Measurements from ENCODE around the gene LRFN5. TPM values are rescaled to one million over a fixed set of nuclear protein-coding genes. Genes with fewer than 3 reads are reported as not detected.

Gene LRFN5
- total and polyA plus RNA-seq, 2 experiments from 2014 or later, result 1.9 to 6.8 TPM

DNA sequence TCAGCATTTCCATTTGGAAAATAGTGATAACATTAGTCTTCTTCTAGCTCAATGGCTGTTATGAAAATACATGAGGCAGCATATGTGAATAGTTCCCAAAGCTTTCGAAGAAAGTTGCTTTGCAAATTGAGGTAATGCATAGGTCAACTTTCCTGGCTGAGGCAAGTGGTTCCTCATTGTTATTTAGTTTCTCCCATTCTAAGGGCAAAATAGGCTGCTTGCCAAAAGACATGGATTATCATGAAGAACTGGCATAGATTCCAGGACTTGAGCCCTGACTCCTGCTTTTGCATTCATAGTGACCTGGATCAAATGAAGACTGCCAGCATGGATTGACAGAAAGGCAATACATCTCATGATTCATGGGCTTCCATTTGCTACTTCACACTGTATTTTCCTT lies 35.7 kb downstream of the LRFN5 start (continued):
- TF ChIP-seq, protein P1, sequence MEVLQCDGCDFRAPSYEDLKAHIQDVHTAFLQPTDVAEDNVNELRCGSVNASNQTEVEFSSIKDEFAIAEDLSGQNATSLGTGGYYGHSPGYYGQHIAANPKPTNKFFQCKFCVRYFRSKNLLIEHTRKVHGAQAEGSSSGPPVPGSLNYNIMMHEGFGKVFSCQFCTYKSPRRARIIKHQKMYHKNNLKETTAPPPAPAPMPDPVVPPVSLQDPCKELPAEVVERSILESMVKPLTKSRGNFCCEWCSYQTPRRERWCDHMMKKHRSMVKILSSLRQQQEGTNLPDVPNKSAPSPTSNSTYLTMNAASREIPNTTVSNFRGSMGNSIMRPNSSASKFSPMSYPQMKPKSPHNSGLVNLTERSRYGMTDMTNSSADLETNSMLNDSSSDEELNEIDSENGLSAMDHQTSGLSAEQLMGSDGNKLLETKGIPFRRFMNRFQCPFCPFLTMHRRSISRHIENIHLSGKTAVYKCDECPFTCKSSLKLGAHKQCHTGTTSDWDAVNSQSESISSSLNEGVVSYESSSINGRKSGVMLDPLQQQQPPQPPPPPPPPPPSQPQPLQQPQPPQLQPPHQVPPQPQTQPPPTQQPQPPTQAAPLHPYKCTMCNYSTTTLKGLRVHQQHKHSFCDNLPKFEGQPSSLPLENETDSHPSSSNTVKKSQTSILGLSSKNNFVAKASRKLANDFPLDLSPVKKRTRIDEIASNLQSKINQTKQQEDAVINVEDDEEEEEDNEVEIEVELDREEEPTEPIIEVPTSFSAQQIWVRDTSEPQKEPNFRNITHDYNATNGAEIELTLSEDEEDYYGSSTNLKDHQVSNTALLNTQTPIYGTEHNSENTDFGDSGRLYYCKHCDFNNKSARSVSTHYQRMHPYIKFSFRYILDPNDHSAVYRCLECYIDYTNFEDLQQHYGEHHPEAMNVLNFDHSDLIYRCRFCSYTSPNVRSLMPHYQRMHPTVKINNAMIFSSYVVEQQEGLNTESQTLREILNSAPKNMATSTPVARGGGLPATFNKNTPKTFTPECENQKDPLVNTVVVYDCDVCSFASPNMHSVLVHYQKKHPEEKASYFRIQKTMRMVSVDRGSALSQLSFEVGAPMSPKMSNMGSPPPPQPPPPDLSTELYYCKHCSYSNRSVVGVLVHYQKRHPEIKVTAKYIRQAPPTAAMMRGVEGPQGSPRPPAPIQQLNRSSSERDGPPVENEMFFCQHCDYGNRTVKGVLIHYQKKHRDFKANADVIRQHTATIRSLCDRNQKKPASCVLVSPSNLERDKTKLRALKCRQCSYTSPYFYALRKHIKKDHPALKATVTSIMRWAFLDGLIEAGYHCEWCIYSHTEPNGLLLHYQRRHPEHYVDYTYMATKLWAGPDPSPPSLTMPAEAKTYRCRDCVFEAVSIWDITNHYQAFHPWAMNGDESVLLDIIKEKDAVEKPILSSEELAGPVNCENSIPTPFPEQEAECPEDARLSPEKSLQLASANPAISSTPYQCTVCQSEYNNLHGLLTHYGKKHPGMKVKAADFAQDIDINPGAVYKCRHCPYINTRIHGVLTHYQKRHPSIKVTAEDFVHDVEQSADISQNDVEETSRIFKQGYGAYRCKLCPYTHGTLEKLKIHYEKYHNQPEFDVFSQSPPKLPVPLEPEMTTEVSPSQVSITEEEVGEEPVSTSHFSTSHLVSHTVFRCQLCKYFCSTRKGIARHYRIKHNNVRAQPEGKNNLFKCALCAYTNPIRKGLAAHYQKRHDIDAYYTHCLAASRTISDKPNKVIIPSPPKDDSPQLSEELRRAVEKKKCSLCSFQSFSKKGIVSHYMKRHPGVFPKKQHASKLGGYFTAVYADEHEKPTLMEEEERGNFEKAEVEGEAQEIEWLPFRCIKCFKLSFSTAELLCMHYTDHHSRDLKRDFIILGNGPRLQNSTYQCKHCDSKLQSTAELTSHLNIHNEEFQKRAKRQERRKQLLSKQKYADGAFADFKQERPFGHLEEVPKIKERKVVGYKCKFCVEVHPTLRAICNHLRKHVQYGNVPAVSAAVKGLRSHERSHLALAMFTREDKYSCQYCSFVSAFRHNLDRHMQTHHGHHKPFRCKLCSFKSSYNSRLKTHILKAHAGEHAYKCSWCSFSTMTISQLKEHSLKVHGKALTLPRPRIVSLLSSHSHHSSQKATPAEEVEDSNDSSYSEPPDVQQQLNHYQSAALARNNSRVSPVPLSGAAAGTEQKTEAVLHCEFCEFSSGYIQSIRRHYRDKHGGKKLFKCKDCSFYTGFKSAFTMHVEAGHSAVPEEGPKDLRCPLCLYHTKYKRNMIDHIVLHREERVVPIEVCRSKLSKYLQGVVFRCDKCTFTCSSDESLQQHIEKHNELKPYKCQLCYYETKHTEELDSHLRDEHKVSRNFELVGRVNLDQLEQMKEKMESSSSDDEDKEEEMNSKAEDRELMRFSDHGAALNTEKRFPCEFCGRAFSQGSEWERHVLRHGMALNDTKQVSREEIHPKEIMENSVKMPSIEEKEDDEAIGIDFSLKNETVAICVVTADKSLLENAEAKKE (CRISPR knock-in tag; IDR thresholded peaks at IDR 0.05), result no peak

DNA sequence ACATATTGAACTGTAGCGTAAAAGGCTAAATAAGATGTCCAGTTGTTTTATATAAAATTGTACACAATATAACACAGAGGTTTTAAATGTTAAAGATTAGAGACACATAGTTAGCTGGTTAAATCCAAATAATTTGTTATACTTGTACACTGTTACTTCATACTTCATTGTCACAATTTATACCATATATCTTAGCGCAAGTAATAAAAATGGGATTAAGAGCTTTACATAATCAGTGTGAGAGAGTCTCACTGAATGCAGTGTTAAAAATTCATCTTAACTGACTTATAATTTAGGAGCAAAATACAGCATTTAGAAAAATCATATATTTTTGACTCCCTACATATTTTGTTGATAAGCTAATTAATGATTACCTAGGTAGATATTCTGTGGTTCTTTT lies 36.1 kb downstream of the LRFN5 start:
- Histone ChIP-seq H4K20me1 (replicated peaks; ENCODE audit: insufficient read depth) (no peaks in the 10 kb centered on the region), H3K4me2 (peak overlapping the region; percentile 16), H3K79me2 (replicated peaks; ENCODE audit: insufficient read depth) (no peaks in the 10 kb centered on the region; the same call in 1 of the 2 replicates), H3K4me1 (ENCODE audit: insufficient read depth) (peaks cover 19% of the 10 kb centered on the region), H3K36me3 (ENCODE audit: insufficient read depth) (no peaks in the 10 kb centered on the region), H3K27me3 (ENCODE audit: insufficient read depth) (no peaks in the 10 kb centered on the region), H3F3A (replicated peaks; ENCODE audit: low read depth) (no peaks in the 10 kb centered on the region), H3K27ac (ENCODE audit: low read depth) (no peak overlapping the region), H3K4me3 (no peak overlapping the region), H3K9me2 (ENCODE audit: insufficient read depth) (no peaks in the 10 kb centered on the region), H2AFZ (no peak overlapping the region)
- peak overlapping the region; percentile 27; the same call in 1 of the 2 replicates for H3K27ac Mint-ChIP-seq
- H3K4me3 Mint-ChIP-seq, result no peak overlapping the region
- DNase-seq (ENCODE audit: low spot score) (no peak), ATAC-seq (no peak)
- no peaks in the 10 kb centered on the region for H3K36me3 Mint-ChIP-seq (ENCODE audit: low read depth)
- H3K4me1 Mint-ChIP-seq, result peaks cover 14% of the 10 kb centered on the region
- H3K9me3 Mint-ChIP-seq, result no peaks in the 10 kb centered on the region
- no peaks in the 10 kb centered on the region for H3K27me3 Mint-ChIP-seq (ENCODE audit: insufficient read depth, low read depth, poor library complexity)
- TF ChIP-seq POLR2AphosphoS5 (IDR thresholded peaks at IDR 0.05; ENCODE audit: low read depth) (no peak), STAT1 (IDR thresholded peaks at IDR 0.05; ENCODE audit: unreplicated experiment) (no peak)

DNA sequence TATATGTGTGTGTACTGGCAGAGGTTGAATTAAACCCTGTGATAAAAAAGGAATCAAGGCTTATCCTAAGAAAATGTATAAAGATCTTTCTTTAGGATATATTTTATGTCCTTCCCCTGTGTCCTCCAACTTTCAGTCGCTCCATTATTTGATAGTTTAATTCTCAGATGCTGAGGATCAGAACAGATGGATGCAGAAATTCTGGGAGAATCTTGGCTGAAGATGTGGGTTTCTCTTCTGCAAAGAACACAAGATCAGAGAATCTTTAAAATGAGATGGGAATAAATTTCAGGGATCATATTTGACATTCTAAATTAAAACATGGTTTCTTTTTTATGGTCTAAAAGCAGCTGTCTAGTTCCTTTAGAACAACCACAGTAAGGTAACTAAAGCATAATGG lies 37.9 kb downstream of the LRFN5 start:
- Histone ChIP-seq H4K20me1 (replicated peaks; ENCODE audit: insufficient read depth) (no peaks in the 10 kb centered on the region), H3K4me2 (no peak overlapping the region), H3K4me1 (ENCODE audit: insufficient read depth) (peaks cover 19% of the 10 kb centered on the region), H3F3A (replicated peaks; ENCODE audit: low read depth) (no peaks in the 10 kb centered on the region), H3K4me3 (no peak overlapping the region), H3K27ac (ENCODE audit: low read depth) (no peak overlapping the region), H3K9me2 (ENCODE audit: insufficient read depth) (no peaks in the 10 kb centered on the region), H3K79me2 (replicated peaks; ENCODE audit: insufficient read depth) (no peaks in the 10 kb centered on the region), H3K36me3 (ENCODE audit: insufficient read depth) (no peaks in the 10 kb centered on the region), H3K27me3 (ENCODE audit: insufficient read depth) (no peaks in the 10 kb centered on the region), H2AFZ (no peak overlapping the region)
- DNase-seq (ENCODE audit: low spot score), result no peak
- Mint-ChIP-seq H3K36me3 (ENCODE audit: low read depth) (no peaks in the 10 kb centered on the region), H3K4me1 (peaks cover 14% of the 10 kb centered on the region), H3K27me3 (ENCODE audit: insufficient read depth, low read depth, poor library complexity) (no peaks in the 10 kb centered on the region), H3K27ac (no peak overlapping the region), H3K4me3 (no peak overlapping the region), H3K9me3 (no peaks in the 10 kb centered on the region)
- no peak for ATAC-seq
- TF ChIP-seq, protein P2, sequence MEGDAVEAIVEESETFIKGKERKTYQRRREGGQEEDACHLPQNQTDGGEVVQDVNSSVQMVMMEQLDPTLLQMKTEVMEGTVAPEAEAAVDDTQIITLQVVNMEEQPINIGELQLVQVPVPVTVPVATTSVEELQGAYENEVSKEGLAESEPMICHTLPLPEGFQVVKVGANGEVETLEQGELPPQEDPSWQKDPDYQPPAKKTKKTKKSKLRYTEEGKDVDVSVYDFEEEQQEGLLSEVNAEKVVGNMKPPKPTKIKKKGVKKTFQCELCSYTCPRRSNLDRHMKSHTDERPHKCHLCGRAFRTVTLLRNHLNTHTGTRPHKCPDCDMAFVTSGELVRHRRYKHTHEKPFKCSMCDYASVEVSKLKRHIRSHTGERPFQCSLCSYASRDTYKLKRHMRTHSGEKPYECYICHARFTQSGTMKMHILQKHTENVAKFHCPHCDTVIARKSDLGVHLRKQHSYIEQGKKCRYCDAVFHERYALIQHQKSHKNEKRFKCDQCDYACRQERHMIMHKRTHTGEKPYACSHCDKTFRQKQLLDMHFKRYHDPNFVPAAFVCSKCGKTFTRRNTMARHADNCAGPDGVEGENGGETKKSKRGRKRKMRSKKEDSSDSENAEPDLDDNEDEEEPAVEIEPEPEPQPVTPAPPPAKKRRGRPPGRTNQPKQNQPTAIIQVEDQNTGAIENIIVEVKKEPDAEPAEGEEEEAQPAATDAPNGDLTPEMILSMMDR (conservative IDR thresholded peaks at IDR 0.05; ENCODE audit: low read depth in 2 of 2), result no peak
- TF ChIP-seq EZH2phosphoT487 (IDR thresholded peaks at IDR 0.05; ENCODE audit: unreplicated experiment), result no peak
- TF ChIP-seq ZNF331 (CRISPR knock-in tag; IDR thresholded peaks at IDR 0.05; ENCODE audit: low read depth), result no peak
- no peak for TF ChIP-seq EZH2 (IDR thresholded peaks at IDR 0.05; ENCODE audit: low read depth, unreplicated experiment)
- no peak for TF ChIP-seq REST (IDR thresholded peaks at IDR 0.05; ENCODE audit: unreplicated experiment)
- no peak for TF ChIP-seq STAT1 (IDR thresholded peaks at IDR 0.05; ENCODE audit: unreplicated experiment)
- no peak for TF ChIP-seq ZNF114 (CRISPR knock-in tag; IDR thresholded peaks at IDR 0.05)

Data from GM23338 (cell line).